Keratinocyte (primary cell): ENCODE results near the gene EEF1AKMT2. TPM values are rescaled to one million over a fixed set of nuclear protein-coding genes. Genes with fewer than 3 reads are reported as not detected.

Experiments
- DNase-seq: peaks from one replicate; pipeline ENCODE4 v3.0.0-alpha.2; 2011; ENCODE audit warnings: low read depth, missing footprints, low spot score
- FAIRE-seq: peaks from 2 replicates; lab custom pipeline; 2011; peaks lifted over from hg19 to GRCh38; lab: Jason Lieb, UNC
- H2AFZ ChIP-seq: 2 replicates; pipeline ENCODE4 v1.6.0; 2012; ENCODE audit warnings: low read length, control low read depth, inconsistent platforms; ENCODE audit not compliant: control insufficient read depth
- H3K27ac ChIP-seq: 2 replicates; pipeline ENCODE4 v1.5.1; 2011; ENCODE audit warnings: low read length; ENCODE audit not compliant: control insufficient read depth, insufficient read depth
- H3K27me3 ChIP-seq: 3 replicates; pipeline ENCODE4 v1.6.0; 2011; ENCODE audit warnings: low read length; ENCODE audit not compliant: control insufficient read depth, insufficient read depth; ENCODE audit errors: extremely low read depth
- H3K36me3 ChIP-seq, 2 experiments: 2 replicates in 1 of 2; 3 replicates in 1 of 2; pipeline ENCODE4 v1.5.1; 2011; ENCODE audit warnings: low read length in 2 of 2, mild to moderate bottlenecking in 1 of 2; ENCODE audit not compliant: control insufficient read depth in 2 of 2, insufficient read depth in 2 of 2; ENCODE audit errors: extremely low read depth in 1 of 2
- H3K4me1 ChIP-seq: 3 replicates; pipeline ENCODE4 v1.5.1; 2011; ENCODE audit warnings: low read length; ENCODE audit not compliant: control insufficient read depth, insufficient read depth; ENCODE audit errors: extremely low read depth
- H3K4me2 ChIP-seq: 3 replicates; pipeline ENCODE4 v1.6.0; 2011; ENCODE audit warnings: low read depth, low read length; ENCODE audit not compliant: control insufficient read depth, insufficient read depth; ENCODE audit errors: extremely low read depth
- H3K4me3 ChIP-seq, 3 experiments: fragments of 200-600 bp in 1 of 3; sonication (generic) in 1 of 3; 2 replicates in 2 of 3; 3 replicates in 1 of 3; pipeline ENCODE4 v1.5.1; 2011 to 2016; ENCODE audit warnings: low read length in 3 of 3, mild to moderate bottlenecking in 3 of 3, control low read depth in 2 of 3, inconsistent platforms in 1 of 3, low read depth in 1 of 3, mixed read lengths in 1 of 3, mixed run types in 1 of 3, moderate library complexity in 1 of 3; ENCODE audit not compliant: control insufficient read depth in 2 of 3, insufficient read depth in 2 of 3; ENCODE audit errors: extremely low read depth in 1 of 3
- H3K79me2 ChIP-seq: 2 replicates; pipeline ENCODE4 v1.6.0; 2012; ENCODE audit warnings: low read length; ENCODE audit not compliant: control insufficient read depth, insufficient read depth
- H3K9ac ChIP-seq: 3 replicates; pipeline ENCODE4 v1.6.0; 2011; ENCODE audit warnings: low read length; ENCODE audit not compliant: control insufficient read depth, insufficient read depth; ENCODE audit errors: extremely low read depth
- H3K9me1 ChIP-seq: 3 replicates; pipeline ENCODE4 v1.6.0; 2011; ENCODE audit warnings: low read length; ENCODE audit not compliant: control insufficient read depth, insufficient read depth; ENCODE audit errors: extremely low read depth
- H3K9me3 ChIP-seq: 2 replicates; pipeline ENCODE4 v1.5.1; 2012; ENCODE audit warnings: low read depth, low read length; ENCODE audit not compliant: control insufficient read depth
- H4K20me1 ChIP-seq: 3 replicates; pipeline ENCODE4 v1.6.0; 2011; ENCODE audit warnings: low read length; ENCODE audit not compliant: control insufficient read depth, insufficient read depth; ENCODE audit errors: extremely low read depth
- EZH2 ChIP-seq: IDR thresholded peaks from one replicate; pipeline ENCODE4 v1.6.1; 2012; ENCODE audit warnings: inconsistent platforms, mild to moderate bottlenecking, low read length, moderate library complexity
- dilution Hi-C: fragments of 300-500 bp; cut with MboI; formaldehyde crosslinking; loops from one replicate; pipeline ENCODE4 v1.7.0; 2020; ENCODE audit warnings: low sequenced_read_pairs; ENCODE audit not compliant: extremely low pct_ligation_motif_present
- polyA plus RNA-seq, 5 experiments: library from polyadenylated mRNA; depleted of rRNA in 3 of 5; stranded (reverse) in 3 of 5; stranded (forward) in 1 of 5; unstranded in 1 of 5; fragments of >200 nt; gene quantifications; 1 replicate in 1 of 5; 2 replicates in 3 of 5; 3 replicates in 1 of 5; pipeline versions ENCODE4 v1.2.1 to v1.2.3, GENCODE V29; 2011 to 2012; ENCODE audit warnings: missing spikeins in 2 of 5, low read depth in 1 of 5, low replicate concordance in 1 of 5
- TF ChIP-seq, protein P1 (sequence below), 3 experiments: IDR thresholded peaks in 1 of 3; conservative IDR thresholded peaks in 1 of 3; optimal IDR thresholded peaks in 1 of 3; 2 replicates in 2 of 3; 3 replicates in 1 of 3; pipeline versions ENCODE3 to v1.5.1; 2011; ENCODE audit warnings: low read length in 3 of 3, mild to moderate bottlenecking in 3 of 3, moderate library complexity in 2 of 3, control low read depth in 1 of 3, inconsistent platforms in 1 of 3; ENCODE audit not compliant: insufficient read depth in 2 of 3; ENCODE audit errors: extremely low read depth in 1 of 3

EEF1AKMT2 gene
- polyA plus RNA-seq, 1 donor (not counting 4 experiments of a cell fraction or from before 2014, with no cell fraction given) = 19.1 TPM

- Histone ChIP-seq H3K4me2 (peak overlapping the region; percentile 98), H3K36me3 (no peaks in the 10 kb centered on the region), H4K20me1 (no peaks in the 10 kb centered on the region), H3K9ac (peak overlapping the region; percentile 83), H3K4me3 (peak overlapping the region; percentile 5 to 90 (median 77)), H3K4me1 (peaks cover 76% of the 10 kb centered on the region), H2AFZ (peak overlapping the region; percentile 17), H3K9me1 (peaks cover 2% of the 10 kb centered on the region), H3K27ac (peak overlapping the region; percentile 87), H3K9me3 (no peaks in the 10 kb centered on the region), H3K79me2 (peaks cover 57% of the 10 kb centered on the region), H3K27me3 (no peaks in the 10 kb centered on the region)
- TF ChIP-seq, protein P1, sequence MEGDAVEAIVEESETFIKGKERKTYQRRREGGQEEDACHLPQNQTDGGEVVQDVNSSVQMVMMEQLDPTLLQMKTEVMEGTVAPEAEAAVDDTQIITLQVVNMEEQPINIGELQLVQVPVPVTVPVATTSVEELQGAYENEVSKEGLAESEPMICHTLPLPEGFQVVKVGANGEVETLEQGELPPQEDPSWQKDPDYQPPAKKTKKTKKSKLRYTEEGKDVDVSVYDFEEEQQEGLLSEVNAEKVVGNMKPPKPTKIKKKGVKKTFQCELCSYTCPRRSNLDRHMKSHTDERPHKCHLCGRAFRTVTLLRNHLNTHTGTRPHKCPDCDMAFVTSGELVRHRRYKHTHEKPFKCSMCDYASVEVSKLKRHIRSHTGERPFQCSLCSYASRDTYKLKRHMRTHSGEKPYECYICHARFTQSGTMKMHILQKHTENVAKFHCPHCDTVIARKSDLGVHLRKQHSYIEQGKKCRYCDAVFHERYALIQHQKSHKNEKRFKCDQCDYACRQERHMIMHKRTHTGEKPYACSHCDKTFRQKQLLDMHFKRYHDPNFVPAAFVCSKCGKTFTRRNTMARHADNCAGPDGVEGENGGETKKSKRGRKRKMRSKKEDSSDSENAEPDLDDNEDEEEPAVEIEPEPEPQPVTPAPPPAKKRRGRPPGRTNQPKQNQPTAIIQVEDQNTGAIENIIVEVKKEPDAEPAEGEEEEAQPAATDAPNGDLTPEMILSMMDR (optimal IDR thresholded peaks at IDR 0.05 in 1 of 3, IDR thresholded peaks at IDR 0.05 in 1 of 3, conservative IDR thresholded peaks at IDR 0.05 in 1 of 3; ENCODE audit: extremely low read depth in 1 of 3, insufficient read depth in 2 of 3, low read length in 3 of 3) = no peak
- TF ChIP-seq EZH2 = no peak
- DNase-seq = no peak
- peak; percentile 80 for FAIRE-seq
- dilution Hi-C loops = no loop called here
These were observed 51.1 kb downstream of the EEF1AKMT2 start for GRCh38 chr10:124740369-124741280.

DNA sequence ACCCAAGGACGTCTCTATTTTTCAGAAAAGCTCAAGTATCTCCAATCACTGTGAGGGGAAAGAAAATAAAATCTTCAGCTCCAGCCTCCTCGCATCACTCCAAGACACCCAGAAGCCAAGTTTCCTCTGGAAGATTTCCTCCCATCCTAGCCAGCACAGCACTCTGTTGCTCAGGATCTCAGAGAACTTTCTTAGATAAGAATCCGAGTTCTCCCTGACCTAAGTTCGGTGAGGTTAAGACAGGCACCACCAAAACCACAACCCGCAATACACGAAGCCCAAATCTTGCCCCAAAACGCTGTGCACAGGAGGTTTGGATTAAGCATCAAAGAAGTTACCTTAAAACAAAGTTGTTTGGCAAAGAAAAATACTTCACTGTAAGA is 51.7 kb downstream of the EEF1AKMT2 start:
- Histone ChIP-seq H2AFZ (no peak overlapping the region), H3K9me3 (no peaks in the 10 kb centered on the region), H3K27ac (peak overlapping the region; percentile 87), H3K4me1 (peaks cover 69% of the 10 kb centered on the region), H3K36me3 (no peaks in the 10 kb centered on the region), H3K27me3 (no peaks in the 10 kb centered on the region), H3K9ac (peak overlapping the region; percentile 83), H3K79me2 (peaks cover 62% of the 10 kb centered on the region), H3K9me1 (peaks cover 2% of the 10 kb centered on the region), H4K20me1 (no peaks in the 10 kb centered on the region), H3K4me3 (peak overlapping the region in 2 of 3 experiments; percentile 77 to 90), H3K4me2 (peak overlapping the region; percentile 98)
- no peak for FAIRE-seq
- DNase-seq = no peak
- dilution Hi-C loops = no loop called here
- TF ChIP-seq, protein P1 (optimal IDR thresholded peaks at IDR 0.05 in 1 of 3, IDR thresholded peaks at IDR 0.05 in 1 of 3, conservative IDR thresholded peaks at IDR 0.05 in 1 of 3; ENCODE audit: extremely low read depth in 1 of 3, insufficient read depth in 2 of 3, low read length in 3 of 3) = no peak
- no peak for TF ChIP-seq EZH2
